Measurements from ENCODE around the gene LHX1.

GRCh38 chr17:36910513-36910912, 26.8 kb upstream of the LHX1 start:
- TF ChIP-seq CTCF (conservative IDR thresholded peaks at IDR 0.05; ENCODE audit: low read length) (no peak), EZH2phosphoT487 (IDR thresholded peaks at IDR 0.05; ENCODE audit: borderline replicate concordance) (no peak)

All from Loucy (cell line).